Measurements from ENCODE around the gene LUZP4. TPM values are rescaled to one million over a fixed set of nuclear protein-coding genes. Genes with fewer than 3 reads are reported as not detected.

LUZP4 gene
- total and polyA plus RNA-seq, 8 donors: not detected

- H3K27me3 ChIP-seq: no peaks in the 10 kb centered on the region
- H3K4me3 ChIP-seq: no peak overlapping the region
- H3K9me3 ChIP-seq: no peaks in the 10 kb centered on the region
- H3K27ac ChIP-seq: no peak overlapping the region
- TF ChIP-seq POLR2A (IDR thresholded peaks at IDR 0.05) (no peak), EP300 (IDR thresholded peaks at IDR 0.05) (no peak), POLR2AphosphoS5 (IDR thresholded peaks at IDR 0.05) (no peak), CTCF (IDR thresholded peaks at IDR 0.05) (no peak)
- no peak for DNase-seq
- 53 to 66% (median 63%) methylated on average over 2 of the region's 2 CpGs for WGBS, 5 donors
- intact Hi-C loops (cut with DNase I; ENCODE audit: low total_unique reads): no loop called here
- no peaks in the 10 kb centered on the region for H3K4me1 ChIP-seq
- H3K36me3 ChIP-seq: no peaks in the 10 kb centered on the region
Observed at GRCh38 chrX:115266300-115266699, 23.2 kb upstream of the LUZP4 start.

- 48 to 69% (median 50%) methylated on average over 3 of the region's 3 CpGs for WGBS, 5 donors
- intact Hi-C loops (cut with DNase I; ENCODE audit: low total_unique reads): no loop called here
- Histone ChIP-seq H3K27ac (no peak overlapping the region), H3K9me3 (no peaks in the 10 kb centered on the region), H3K36me3 (no peaks in the 10 kb centered on the region), H3K27me3 (no peaks in the 10 kb centered on the region), H3K4me1 (no peaks in the 10 kb centered on the region), H3K4me3 (no peak overlapping the region)
- DNase-seq: no peak
- TF ChIP-seq POLR2A (IDR thresholded peaks at IDR 0.05): no peak
Observed at GRCh38 chrX:115268421-115268820, 21.1 kb upstream of the LUZP4 start.

GRCh38 chrX:115269051-115269683 is 20.3 kb upstream of the LUZP4 start:
- intact Hi-C loops (cut with DNase I; ENCODE audit: low total_unique reads): no loop called here
- no peaks in the 10 kb centered on the region for H3K27me3 ChIP-seq
- no peak overlapping the region for H3K27ac ChIP-seq
- TF ChIP-seq POLR2AphosphoS5 (IDR thresholded peaks at IDR 0.05) (no peak), EP300 (IDR thresholded peaks at IDR 0.05) (no peak), POLR2A (IDR thresholded peaks at IDR 0.05) (no peak), CTCF (IDR thresholded peaks at IDR 0.05) (no peak)
- no peak overlapping the region for H3K4me3 ChIP-seq
- 62 to 86% (median 70%) methylated on average over 1 of the region's 1 CpG for WGBS, 5 donors
- no peaks in the 10 kb centered on the region for H3K36me3 ChIP-seq
- no peak for DNase-seq
- no peaks in the 10 kb centered on the region for H3K4me1 ChIP-seq
- no peaks in the 10 kb centered on the region for H3K9me3 ChIP-seq

- peak in 1 of 2 donors; percentile 4 for DNase-seq
- no peak for TF ChIP-seq EP300 (IDR thresholded peaks at IDR 0.05)
- Histone ChIP-seq H3K4me1 (no peaks in the 10 kb centered on the region), H3K27ac (no peak overlapping the region), H3K27me3 (peaks cover 0 to 4% (median 0%) of the 10 kb centered on the region in 3 donors), H3K9me3 (peaks cover 0 to 12% (median 0%) of the 10 kb centered on the region in 4 donors), H3K4me3 (no peak overlapping the region), H3K36me3 (no peaks in the 10 kb centered on the region)
- WGBS, 5 donors: 38 to 53% (median 48%) methylated on average over 4 of the region's 4 CpGs
- intact Hi-C loops (cut with DNase I; ENCODE audit: low total_unique reads): no loop called here
Observed at GRCh38 chrX:115284877-115285276, 4.6 kb upstream of the LUZP4 start.

- intact Hi-C loops (cut with DNase I; ENCODE audit: low total_unique reads): no loop called here
- Histone ChIP-seq H3K27ac (no peak overlapping the region), H3K36me3 (no peaks in the 10 kb centered on the region), H3K4me3 (no peak overlapping the region), H3K9me3 (no peaks in the 10 kb centered on the region), H3K27me3 (no peaks in the 10 kb centered on the region), H3K4me1 (no peaks in the 10 kb centered on the region)
- 82 to 94% (median 93%) methylated on average over 1 of the region's 1 CpG for WGBS, 5 donors
- TF ChIP-seq CTCF (IDR thresholded peaks at IDR 0.05) (no peak), POLR2A (IDR thresholded peaks at IDR 0.05) (no peak), EP300 (IDR thresholded peaks at IDR 0.05) (no peak)
- no peak for DNase-seq
Observed at GRCh38 chrX:115297189-115297588, 7.7 kb downstream of the LUZP4 start.

Data from stomach (tissue), 9 donors.